K562 (cell line): ENCODE data around the gene PSMD10. TPM values are rescaled to one million over a fixed set of nuclear protein-coding genes. Genes with fewer than 3 reads are reported as not detected.

Experiments used
- ATAC-seq: fragments of 200-7000 bp; cut with Tn5 transposase; 3 replicates; pipeline ENCODE4 v1.9.1; 2020; ENCODE audit warnings: moderate library complexity
- BruUV-seq: library from RNA; stranded (reverse); fragments of 400-500 nt; replicated peaks from 2 replicates; lab custom pipeline; 2021; lab: Mats Ljungman, UMichigan
- CTCF ChIA-PET: fragments of 300-600 bp; formaldehyde crosslinking; extraction: SDS; loops from one replicate; lab custom pipeline; 2021; ENCODE audit warnings: low intra/inter-chr PET ratio; lab: Yijun Ruan, JAX
- POLR2A ChIA-PET: fragments of 300-600, 350-650 bp; sonication (Branson Sonifier 250); formaldehyde crosslinking; extraction: SDS; loops from one replicate; lab custom pipeline; 2021; ENCODE audit warnings: antibody characterized with exemption, inconsistent platforms; lab: Yijun Ruan, JAX
- DNase-seq, 4 experiments: peaks; one replicate each; pipeline versions ENCODE4 v3.0.0 to v3.0.0-alpha.2; 2011 to 2018; ENCODE audit warnings: low spot score in 3 of 4, mixed read lengths in 3 of 4; ENCODE audit errors: extremely low read depth in 1 of 4
- FAIRE-seq: peaks from 2 replicates; lab custom pipeline; 2011; peaks lifted over from hg19 to GRCh38; lab: Jason Lieb, UNC
- H2AFZ ChIP-seq: 2 replicates; pipeline ENCODE4 v1.6.0; 2011; ENCODE audit warnings: low read depth, low read length, control low read depth, inconsistent platforms
- H3K27ac ChIP-seq: fragments of 200-600 bp; 3 replicates; pipeline ENCODE4 v1.8.0; 2011; ENCODE audit warnings: low read depth, mild to moderate bottlenecking, control low read depth, inconsistent platforms, low read length, moderate library complexity, mixed read lengths; ENCODE audit errors: extremely low read depth
- H3K27me3 ChIP-seq, 2 experiments: fragments of 300-600 bp in 1 of 2; 2 replicates in 1 of 2; 3 replicates in 1 of 2; pipeline versions ENCODE4 v1.6.0 to v1.8.0; 2011; ENCODE audit warnings: inconsistent platforms in 2 of 2, low read length in 2 of 2, mild to moderate bottlenecking in 1 of 2, mixed read lengths in 1 of 2, moderate library complexity in 1 of 2; ENCODE audit not compliant: control insufficient read depth in 2 of 2, insufficient read depth in 2 of 2
- H3K36me3 ChIP-seq: fragments of 300-600 bp; 3 replicates; pipeline ENCODE4 v1.8.0; 2011; ENCODE audit warnings: mild to moderate bottlenecking, low read length, inconsistent platforms; ENCODE audit not compliant: control insufficient read depth, insufficient read depth
- H3K4me1 ChIP-seq, 2 experiments: fragments of 200-600 bp in 1 of 2; replicated peaks in 1 of 2; 2 replicates in 1 of 2; 3 replicates in 1 of 2; pipeline versions ENCODE4 v1.5.1 to v1.8.0; 2011; ENCODE audit warnings: inconsistent platforms in 2 of 2, low read length in 2 of 2, mild to moderate bottlenecking in 1 of 2, mixed read lengths in 1 of 2, moderate library complexity in 1 of 2; ENCODE audit not compliant: control insufficient read depth in 2 of 2, insufficient read depth in 2 of 2
- H3K4me2 ChIP-seq: 2 replicates; pipeline ENCODE4 v1.6.1; 2011; ENCODE audit warnings: low read length, control low read depth, inconsistent platforms, mixed read lengths; ENCODE audit not compliant: insufficient read depth
- H3K4me3 ChIP-seq: fragments of 200-600 bp; sonication (generic), shearing (Covaris generic); 2 replicates; pipeline ENCODE4 v1.5.1; 2016; ENCODE audit warnings: control low read depth, inconsistent platforms
- H3K79me2 ChIP-seq: fragments of 200-600 bp; 3 replicates; pipeline ENCODE4 v1.8.0; 2011; ENCODE audit warnings: low read length, inconsistent platforms; ENCODE audit not compliant: control insufficient read depth, insufficient read depth
- H3K9ac ChIP-seq, 2 experiments: 2 replicates each; pipeline versions ENCODE4 v1.6.0 to v1.6.1; 2011; ENCODE audit warnings: low read depth in 2 of 2, low read length in 2 of 2, control low read depth in 1 of 2, inconsistent platforms in 1 of 2, mild to moderate bottlenecking in 1 of 2, mixed read lengths in 1 of 2; ENCODE audit not compliant: insufficient read depth in 1 of 2
- H3K9me1 ChIP-seq: one replicate; pipeline ENCODE4 v1.6.0; 2011; ENCODE audit warnings: inconsistent platforms, mild to moderate bottlenecking, low read length, moderate library complexity; ENCODE audit not compliant: control insufficient read depth, insufficient read depth
- H3K9me3 ChIP-seq: replicated peaks from 2 replicates; pipeline ENCODE4 v1.5.1; 2011; ENCODE audit warnings: low read depth, low read length, inconsistent platforms; ENCODE audit not compliant: control insufficient read depth, insufficient read depth
- H4K20me1 ChIP-seq: replicated peaks from 2 replicates; pipeline ENCODE4 v1.6.1; 2011; ENCODE audit warnings: low read length, inconsistent platforms, mixed read lengths; ENCODE audit not compliant: control insufficient read depth, insufficient read depth
- BHLHE40 ChIP-seq: IDR thresholded peaks from 2 replicates; pipeline ENCODE4 v1.6.1; 2011; ENCODE audit warnings: low read length, improper control_type of control experiment
- E2F1 ChIP-seq: sonication (generic); formaldehyde crosslinking; IDR thresholded peaks from 2 replicates; pipeline ENCODE4 v1.8.1; 2023; ENCODE audit warnings: mild to moderate bottlenecking, missing genetic modification reagents, moderate library complexity
- EP400 ChIP-seq: fragments of 450-650 bp; IDR thresholded peaks from 2 replicates; pipeline ENCODE4 v1.6.1; 2017; ENCODE audit warnings: antibody characterized with exemption, mild to moderate bottlenecking, moderate library complexity
- ILF3 ChIP-seq: fragments of 450-650 bp; IDR thresholded peaks from 2 replicates; pipeline ENCODE4 v1.6.1; 2018; ENCODE audit warnings: antibody characterized with exemption, mild to moderate bottlenecking, moderate library complexity, borderline replicate concordance
- MCM7 ChIP-seq, 2 experiments: fragments of 450-650 bp; IDR thresholded peaks; 2 replicates each; pipeline ENCODE4 v1.6.1; 2016 to 2018
- MED1 ChIP-seq: sonication (generic); formaldehyde crosslinking; IDR thresholded peaks from 2 replicates; pipeline ENCODE4 v1.8.1; 2023; ENCODE audit warnings: missing genetic modification reagents, borderline replicate concordance
- PHF20 ChIP-seq: fragments of 450-650 bp; IDR thresholded peaks from 2 replicates; pipeline ENCODE4 v1.6.1; 2018; ENCODE audit not compliant: partially characterized antibody
- TAF15 ChIP-seq: fragments of 200-400 bp; formaldehyde crosslinking; IDR thresholded peaks from 2 replicates; pipeline ENCODE4 v1.6.1; 2017; ENCODE audit warnings: mild to moderate bottlenecking, low read depth, low read length, moderate library complexity
- ZNF444 ChIP-seq: fragments of 250-450 bp; sonication (Bioruptor Pico); IDR thresholded peaks from 2 replicates; pipeline ENCODE4 v1.4.0; 2020; ENCODE audit warnings: mild to moderate bottlenecking, moderate library complexity
- ZNF696 ChIP-seq: fragments of 250-450 bp; sonication (Bioruptor Pico); conservative IDR thresholded peaks from 2 replicates; pipeline ENCODE4 v1.4.0; 2020; ENCODE audit warnings: mild to moderate bottlenecking, moderate library complexity
- ZSCAN32 ChIP-seq: fragments of 450-650 bp; formaldehyde crosslinking; IDR thresholded peaks from 2 replicates; pipeline ENCODE4 v1.4.0; 2020; ENCODE audit warnings: mild to moderate bottlenecking, moderate library complexity
- WGBS: fragments of 100-300 bp; shearing (Covaris generic); methylation state at CpG from one replicate; pipeline ENCODE4 v1.1.6; 2016; ENCODE audit warnings: low coverage, mixed read lengths; ENCODE audit not compliant: insufficient coverage; ENCODE audit errors: missing lambda C conversion rate; 5-methylcytosine and 5-hydroxymethylcytosine counted together
- in situ Hi-C: fragments of 300-500 bp; cut with MboI; formaldehyde crosslinking; loops from 4 replicates; pipeline ENCODE4 v1.15.0; 2018; ENCODE audit warnings: inconsistent platforms, mixed read lengths
- intact Hi-C: fragments of 100-400 bp; cut with micrococcal nuclease; formaldehyde crosslinking; loops from 2 replicates; pipeline ENCODE4 v1.14.2; 2022
- polyA plus RNA-seq, 8 experiments: library from polyadenylated mRNA; depleted of rRNA in 4 of 8; stranded (reverse) in 5 of 8; unstranded in 3 of 8; fragments of >200 nt; fragmentation: Nextera tagmentation in 2 of 8; fragmentation: Illumina TruSeq in 1 of 8; extraction: Ambion mirVana in 2 of 8; extraction: Trizol in 1 of 8; gene quantifications; 2 replicates each; pipeline versions ENCODE4 v1.2.1 to v1.2.3, GENCODE V29; 2011 to 2014; ENCODE audit warnings: inconsistent platforms in 1 of 8, missing spikeins in 1 of 8
- total RNA-seq, 7 experiments: library from RNA; depleted of rRNA in 6 of 7; stranded (reverse); fragments of >200 nt in 6 of 7; fragmentation: Illumina TruSeq in 2 of 7; extraction: Trizol in 2 of 7; gene quantifications; 2 replicates each; pipeline versions ENCODE4 v1.2.1 to v1.2.3, GENCODE V29; 2011 to 2021; ENCODE audit warnings: low replicate concordance in 1 of 7

The PSMD10 gene
- total and polyA plus RNA-seq, 9 of the 15 experiments (the other 6 are each of a cell fraction or from before 2014, with no cell fraction given): 47.8 to 163 (median 70.4) TPM

- TF ChIP-seq ZNF444 (CRISPR knock-in tag) (no peak), TAF15 (no peak), EP400 (no peak), E2F1 (no peak), PHF20 (no peak), ILF3 (no peak), ZSCAN32 (no peak)
Observed at GRCh38 chrX:108105473-108105872, 14.1 kb upstream of the PSMD10 start (continued).

- no peak for FAIRE-seq
- no peaks in the 10 kb centered on the region for H3K27me3 ChIP-seq
- H3K27ac ChIP-seq: no peak overlapping the region
- no peak for TF ChIP-seq TAF15
- TF ChIP-seq MCM7 (IDR thresholded peaks at IDR 0.05): no peak
- TF ChIP-seq ZNF696 (CRISPR knock-in tag): no peak
- no peak for TF ChIP-seq MED1 (CRISPR knock-in tag)
- TF ChIP-seq BHLHE40: no peak
- TF ChIP-seq, all 486 proteins: peak for 0
- H3K79me2 ChIP-seq: peaks cover 3% of the 10 kb centered on the region; the same call in 2 of the 3 replicates
- 65% methylated on average over 2 of the region's 2 CpGs for WGBS
- H3K9me1 ChIP-seq: no peaks in the 10 kb centered on the region
- POLR2A ChIA-PET: no interaction called here
- H3K4me3 ChIP-seq: no peak overlapping the region
- no peaks in the 10 kb centered on the region for H3K9me3 ChIP-seq
- no peak overlapping the region for H3K4me2 ChIP-seq
- CTCF ChIA-PET: no interaction called here
- no peak for DNase-seq
- H3K4me1 ChIP-seq: no peaks in the 10 kb centered on the region
- no peaks in the 10 kb centered on the region for H3K36me3 ChIP-seq
- in situ Hi-C loops (no loop called here), intact Hi-C loops (no loop called here)
- no peak overlapping the region for H3K9ac ChIP-seq
- H2AFZ ChIP-seq: no peak overlapping the region
- no TSS peak for BruUV-seq
- H4K20me1 ChIP-seq: no peaks in the 10 kb centered on the region
- no peak for ATAC-seq
Observed at GRCh38 chrX:108097380-108097779, 6.0 kb upstream of the PSMD10 start.
